GM19351 (cell line): ENCODE results near the gene NCOR2.

Experiments
- ATAC-seq: cut with Tn5 transposase; IDR thresholded peaks from one replicate; pipeline ENCODE4 v1.9.1; 2021; ENCODE audit warnings: mild to moderate bottlenecking, moderate library complexity; ENCODE audit not compliant: unreplicated experiment

Gene NCOR2

DNA sequence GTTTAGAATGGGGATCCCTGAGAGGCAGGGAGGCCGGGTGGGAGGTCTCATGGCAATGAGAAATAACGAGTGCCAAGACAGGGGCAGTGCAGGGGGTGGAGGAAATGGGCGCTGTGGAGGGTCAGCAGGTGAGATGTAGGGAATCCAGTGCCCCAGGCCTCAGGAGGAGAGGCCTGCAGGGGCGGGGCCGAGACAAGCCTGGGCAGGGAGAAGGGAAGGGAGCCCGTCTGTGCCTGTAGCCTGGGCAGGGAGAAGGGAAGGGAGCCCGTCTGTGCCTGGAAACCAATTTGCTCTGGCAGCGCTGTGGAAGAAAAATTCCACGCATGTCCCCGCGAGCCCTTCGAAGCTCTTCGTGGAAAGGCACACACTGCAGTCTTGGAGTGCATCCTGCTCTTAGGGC is 10.6 kb upstream of the NCOR2 start:
- no peak for ATAC-seq

DNA sequence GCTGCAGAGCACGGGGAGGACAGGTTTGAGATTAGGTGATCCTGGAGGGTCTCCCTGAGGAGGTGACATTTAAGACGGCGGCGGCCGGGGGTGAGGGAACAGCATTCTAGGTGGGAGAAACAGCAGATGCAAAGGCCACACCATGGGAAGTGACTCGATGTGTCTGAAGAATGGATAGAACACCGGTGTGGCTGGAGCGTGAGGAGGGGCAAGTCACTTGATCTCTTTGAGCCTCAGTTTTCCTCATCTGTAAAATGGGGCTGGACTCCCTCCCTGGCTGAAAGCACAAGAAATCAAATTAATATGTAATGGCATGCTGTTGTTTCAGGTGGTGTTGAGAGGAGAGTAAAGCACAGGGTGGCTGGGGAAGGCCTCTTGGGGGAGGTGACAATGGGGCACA is 10.0 kb upstream of the NCOR2 start:
- ATAC-seq: no peak

DNA sequence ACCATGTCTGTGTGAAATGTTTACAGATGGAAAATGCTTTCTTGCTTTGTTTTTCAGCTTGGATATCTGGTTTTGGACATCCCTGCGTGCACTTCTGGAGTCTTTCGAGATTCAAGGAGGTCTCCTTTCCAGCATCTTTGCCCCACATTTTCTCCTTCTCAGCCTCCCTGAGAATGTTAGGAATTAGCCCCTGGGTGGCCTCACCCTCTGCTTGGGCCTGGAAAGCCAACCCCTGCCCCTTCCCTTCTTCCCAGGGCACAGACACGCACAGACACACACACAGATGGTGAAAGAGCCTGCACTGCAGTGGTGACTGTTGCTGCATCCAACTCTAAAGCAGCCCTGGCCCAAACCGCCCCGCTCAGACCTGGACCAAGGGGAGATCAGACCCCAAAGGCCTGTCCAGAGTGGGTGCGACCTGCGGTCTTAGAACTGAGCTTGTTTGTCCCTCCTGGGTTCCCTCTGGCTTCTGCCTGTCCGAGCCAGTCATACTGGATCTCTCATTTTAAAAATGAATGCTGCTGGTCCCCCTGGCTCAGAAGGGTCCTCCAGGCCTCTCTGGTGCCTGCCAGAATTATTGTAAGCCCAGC is 8.7 kb upstream of the NCOR2 start:
- ATAC-seq: no peak

DNA sequence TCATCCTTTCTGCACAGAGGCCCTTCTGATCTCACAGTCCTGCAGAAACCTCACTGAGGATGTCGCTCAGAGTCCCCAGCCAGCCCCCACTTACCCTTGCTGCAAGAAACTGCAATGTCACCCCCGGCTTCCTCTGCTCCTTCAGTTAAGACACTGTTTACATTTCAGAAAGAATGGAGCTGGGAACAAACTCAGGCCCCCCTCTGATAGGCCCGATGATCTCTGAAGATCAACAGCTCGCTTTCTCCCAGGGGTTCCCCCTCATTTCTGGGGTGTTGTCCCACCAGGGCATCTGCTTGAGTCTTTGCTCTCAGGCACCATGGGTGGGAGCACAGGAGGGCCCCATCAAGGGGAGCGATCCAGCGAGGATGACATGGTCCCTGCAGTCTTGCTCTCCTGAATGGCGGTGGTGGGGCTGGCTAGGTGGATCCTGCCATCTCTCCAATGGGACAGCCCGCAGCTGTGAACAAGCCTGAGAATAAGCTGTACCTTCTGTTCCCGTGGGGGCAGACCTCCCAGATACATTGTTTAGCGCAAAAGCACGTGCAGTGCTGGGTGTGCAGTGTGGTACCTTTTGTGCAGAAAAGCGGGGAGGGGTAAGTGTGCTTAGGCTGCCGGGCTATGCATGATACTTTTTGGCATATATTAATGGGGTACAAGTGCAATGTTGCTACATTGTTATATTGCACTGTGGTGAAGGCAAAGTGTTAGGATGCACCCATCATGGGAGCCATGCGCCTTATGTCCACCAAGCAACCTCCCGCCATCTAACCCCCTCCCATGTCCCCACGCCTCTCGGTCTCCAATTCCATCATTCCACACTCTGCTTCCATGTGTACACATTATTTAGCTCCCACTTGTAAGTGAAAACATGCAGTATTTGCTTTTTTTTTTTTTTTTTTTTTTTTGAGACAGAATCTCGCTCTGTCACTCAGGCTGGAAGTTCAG is 6.7 kb upstream of the NCOR2 start:
- no peak for ATAC-seq

DNA sequence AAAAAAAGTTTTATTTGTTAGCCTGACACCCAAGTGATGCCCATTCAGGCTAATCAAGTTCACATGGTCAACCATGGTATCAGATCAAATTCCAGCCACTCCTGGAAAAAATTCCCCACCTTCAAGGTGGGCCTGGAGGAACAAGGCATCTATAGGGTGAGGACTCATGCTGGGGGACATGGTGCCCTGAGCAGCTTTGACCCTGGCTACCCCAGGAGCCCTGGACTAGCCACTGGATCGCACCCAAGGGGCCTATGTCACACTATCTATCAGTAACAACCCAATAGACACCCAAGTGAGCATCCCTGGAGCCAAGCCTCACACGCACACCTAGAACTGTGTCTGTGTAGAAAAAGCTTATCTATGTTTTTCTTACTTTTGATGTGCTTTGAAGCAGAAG is 4.1 kb upstream of the NCOR2 start:
- no peak for ATAC-seq

DNA sequence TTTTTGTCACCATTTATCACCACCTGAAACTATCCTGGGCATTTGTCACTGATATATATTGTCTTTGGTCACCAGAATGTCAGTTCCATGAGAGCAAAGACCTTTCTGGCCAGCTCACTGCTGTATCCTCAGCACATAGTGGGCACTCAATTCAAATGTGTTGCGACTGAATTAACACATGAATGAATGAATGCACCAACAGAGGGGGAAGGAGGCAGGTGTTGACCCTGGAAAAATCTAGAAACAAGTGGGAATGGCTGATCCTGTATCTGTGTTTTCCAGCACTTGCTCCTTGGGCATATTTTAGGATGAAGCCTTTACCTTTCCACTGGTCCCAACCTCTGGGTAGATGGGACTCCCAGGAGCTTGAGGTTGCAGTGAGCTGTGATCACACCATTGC is 3.4 kb upstream of the NCOR2 start:
- ATAC-seq: no peak

DNA sequence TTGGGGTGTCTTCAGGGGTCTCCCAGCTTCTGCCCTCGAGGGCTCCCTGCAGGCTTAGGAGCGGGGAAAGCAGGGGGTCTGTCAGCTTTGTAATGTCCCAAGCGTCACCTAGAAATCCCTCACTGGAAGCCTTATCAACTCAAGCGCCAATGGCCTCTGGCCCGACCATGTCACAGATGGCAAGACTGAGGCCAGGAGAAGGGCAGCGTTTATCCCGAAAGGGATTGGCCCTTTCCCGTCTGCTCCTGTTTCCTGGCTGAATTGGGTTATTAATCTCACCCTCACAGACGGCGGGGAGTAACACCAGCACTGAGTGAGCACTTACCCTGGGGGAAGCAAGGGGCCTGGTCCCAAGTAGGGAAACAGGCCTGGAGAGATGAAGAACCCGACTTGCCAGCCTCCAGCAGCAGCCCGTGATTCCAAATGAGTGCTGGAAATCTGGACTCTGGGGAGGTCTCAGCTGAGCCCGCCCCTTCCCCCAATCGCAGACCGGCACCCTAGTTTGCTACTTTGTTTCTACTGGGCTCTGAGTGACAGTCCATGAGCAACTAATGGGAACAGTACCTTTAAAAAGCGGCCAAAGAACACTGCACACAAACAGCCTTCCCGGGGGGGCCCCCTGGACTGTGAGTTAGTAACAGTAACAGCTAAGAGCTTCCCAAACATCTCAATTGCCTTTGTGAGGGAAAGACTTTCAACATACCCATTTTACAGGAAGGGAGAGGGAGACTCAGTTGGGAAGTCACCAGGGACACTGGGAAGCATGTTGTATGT is 2.1 kb upstream of the NCOR2 start:
- no peak for ATAC-seq

DNA sequence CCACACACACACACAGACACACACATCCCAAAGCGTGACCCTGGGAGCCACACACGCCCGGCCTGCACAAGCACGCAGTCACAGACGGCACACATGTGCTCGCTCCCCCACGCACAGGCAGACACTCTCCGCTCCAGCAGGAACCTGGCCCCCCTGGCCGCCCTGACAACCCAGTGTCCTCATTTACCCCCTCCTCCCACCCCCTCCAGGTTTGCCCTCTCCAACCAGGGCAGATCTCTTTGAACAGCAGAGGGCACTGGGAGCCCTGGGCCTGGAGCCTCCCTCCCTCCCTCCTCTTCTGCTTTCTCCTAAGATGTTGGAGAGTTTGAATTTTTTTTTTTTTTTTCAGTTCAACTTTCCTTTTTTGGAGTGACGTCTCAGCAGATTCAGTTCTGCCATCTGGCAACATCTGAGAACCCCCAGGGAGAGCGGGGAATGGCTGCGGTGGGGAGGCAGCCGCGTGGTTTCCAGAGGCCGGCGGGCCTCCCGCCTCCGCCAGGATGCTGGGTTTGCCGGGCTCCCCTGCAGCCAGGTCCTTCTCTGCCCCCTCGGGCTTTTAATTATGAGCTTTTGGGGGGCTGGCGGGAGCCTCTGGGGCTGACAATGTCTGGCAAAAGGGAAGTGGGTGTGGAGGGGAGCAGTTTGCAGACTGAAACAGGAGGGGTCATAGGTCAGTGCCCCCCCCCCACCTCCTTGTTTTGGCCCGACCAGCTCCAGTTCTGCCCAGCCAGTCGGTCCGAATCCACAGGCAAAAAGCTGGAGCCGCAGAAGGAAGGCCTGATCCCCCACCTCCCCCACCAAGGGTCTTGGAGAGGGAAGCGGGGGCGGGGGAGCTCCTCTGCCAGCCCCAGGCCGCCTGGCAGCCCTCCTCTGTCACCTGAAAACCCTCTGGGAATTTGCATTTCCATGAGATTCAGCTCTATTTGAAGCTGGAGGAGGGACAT is 1.3 kb upstream of the NCOR2 start:
- no peak for ATAC-seq

DNA sequence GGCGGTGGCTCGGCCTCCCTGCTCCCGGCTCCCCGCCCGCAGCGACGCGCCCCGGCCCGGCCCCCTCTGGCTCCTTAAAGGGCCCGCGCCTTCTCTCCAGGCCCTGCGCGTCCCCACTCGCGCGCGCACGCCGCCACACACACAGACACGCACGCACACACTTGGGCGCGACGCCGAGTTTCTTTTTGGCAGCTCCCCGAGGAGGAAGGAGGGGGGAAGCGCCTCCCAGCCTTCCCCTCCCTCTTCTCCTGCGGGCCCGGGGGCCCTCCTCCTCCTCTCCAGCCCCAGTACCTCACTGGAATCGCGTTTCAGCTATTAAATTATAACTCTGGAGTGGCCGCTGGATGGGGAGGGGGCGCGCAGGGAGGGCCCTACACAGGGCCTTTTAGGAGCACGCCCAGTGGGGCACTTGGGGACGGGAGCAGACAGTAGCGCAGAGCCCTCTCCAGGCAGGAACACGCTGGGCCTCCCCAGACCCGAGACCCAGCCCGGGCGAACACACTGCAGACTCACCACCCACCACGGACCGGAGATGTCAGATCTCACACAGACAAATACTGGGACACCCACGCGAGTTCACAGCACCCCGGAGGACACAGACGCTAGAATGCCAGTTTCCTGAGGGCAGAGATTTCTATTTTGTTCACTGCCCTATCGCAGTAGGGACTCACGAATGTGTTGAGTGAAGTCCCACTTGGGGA is 411 bp upstream of the NCOR2 start:
- ATAC-seq: peak; percentile 54

DNA sequence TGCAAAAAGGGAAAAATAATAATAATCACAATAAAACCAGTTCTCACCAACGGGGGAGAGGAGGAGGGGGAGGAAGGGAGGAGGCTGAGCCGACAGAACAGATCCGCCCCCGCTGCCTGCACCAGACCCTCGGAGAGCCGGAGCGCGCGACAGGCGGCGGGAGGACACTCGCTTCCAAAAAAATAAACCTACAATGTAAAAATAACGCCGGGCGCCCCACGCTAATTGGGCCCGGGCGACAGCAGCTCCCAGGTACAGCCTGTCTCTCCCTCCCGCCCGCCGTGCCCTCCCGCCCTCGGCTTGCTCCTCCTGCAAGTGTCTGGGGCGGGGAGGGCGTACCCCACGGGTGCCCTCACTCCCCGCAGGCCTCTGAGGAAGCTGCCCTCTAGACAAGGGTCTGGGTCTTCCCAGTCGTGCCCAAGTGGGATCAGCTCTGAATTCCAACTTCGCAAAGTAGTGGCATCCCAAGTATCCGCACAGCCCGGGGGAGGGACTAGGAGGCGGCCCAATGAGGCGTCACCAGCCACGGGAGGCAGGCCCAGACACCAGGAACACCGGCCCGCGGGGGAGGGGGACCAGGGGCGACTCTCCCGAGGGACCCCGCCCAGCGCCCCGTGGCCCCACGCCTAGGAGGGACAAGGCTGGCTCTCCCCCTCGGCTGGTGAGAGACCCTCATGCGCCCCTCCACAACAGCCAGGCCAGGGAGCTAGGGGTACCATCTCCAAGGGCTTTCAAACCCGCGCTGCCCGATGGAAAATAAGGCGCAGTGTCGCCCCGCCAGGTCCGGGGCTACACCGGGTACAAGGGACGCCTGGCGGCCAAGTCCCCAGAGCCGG is 1.0 kb downstream of the NCOR2 start:
- ATAC-seq: peak; percentile 32

DNA sequence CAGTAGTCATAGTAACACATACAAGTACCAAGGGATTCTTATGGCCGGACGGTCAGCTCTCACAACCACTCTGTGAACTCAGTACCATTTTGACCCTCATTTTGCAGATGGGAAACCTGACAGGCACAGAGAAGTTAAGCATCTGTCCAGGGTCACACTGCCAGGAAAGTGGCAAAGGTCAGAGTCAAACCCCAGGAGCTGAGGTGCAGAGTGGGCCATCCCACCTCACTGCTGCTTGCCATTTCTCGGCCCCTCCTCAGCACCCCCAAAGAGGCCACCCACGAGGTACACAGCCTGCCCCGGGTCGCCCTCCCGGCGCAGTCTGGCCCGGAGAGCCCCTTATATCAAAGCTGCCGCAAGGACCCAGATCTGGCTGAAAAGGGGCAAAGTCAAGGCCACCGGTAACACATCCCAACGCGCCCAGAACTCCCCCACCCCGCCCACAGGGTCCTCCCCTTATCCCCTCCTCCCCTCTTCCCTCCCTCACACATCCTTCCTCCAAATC is 1.7 kb downstream of the NCOR2 start:
- no peak for ATAC-seq

DNA sequence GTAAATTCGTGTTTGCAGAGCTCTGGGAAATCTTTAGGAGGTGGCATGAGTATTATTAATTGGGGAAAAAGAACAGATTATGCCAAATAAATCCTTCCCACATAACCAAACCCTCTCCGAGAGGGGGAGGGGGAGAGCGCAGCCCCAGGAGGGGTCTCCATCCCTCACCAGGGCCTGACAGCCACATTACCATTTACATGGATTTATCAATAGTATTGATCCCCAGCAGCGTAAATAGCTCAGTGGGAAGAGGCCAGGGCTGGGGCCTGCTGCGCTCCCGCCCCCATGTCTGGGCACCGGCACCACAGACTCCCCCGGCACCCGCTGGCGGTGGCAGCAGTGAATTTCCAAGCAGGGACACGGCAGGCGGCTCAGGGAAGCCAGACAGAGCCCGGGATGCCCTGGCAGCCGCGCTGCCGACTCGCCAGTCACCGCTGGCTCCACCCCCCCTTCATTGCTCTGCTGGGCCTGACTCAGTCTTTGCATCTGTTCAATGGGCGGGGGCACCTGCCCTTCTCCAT is 2.4 kb downstream of the NCOR2 start:
- no peak for ATAC-seq

DNA sequence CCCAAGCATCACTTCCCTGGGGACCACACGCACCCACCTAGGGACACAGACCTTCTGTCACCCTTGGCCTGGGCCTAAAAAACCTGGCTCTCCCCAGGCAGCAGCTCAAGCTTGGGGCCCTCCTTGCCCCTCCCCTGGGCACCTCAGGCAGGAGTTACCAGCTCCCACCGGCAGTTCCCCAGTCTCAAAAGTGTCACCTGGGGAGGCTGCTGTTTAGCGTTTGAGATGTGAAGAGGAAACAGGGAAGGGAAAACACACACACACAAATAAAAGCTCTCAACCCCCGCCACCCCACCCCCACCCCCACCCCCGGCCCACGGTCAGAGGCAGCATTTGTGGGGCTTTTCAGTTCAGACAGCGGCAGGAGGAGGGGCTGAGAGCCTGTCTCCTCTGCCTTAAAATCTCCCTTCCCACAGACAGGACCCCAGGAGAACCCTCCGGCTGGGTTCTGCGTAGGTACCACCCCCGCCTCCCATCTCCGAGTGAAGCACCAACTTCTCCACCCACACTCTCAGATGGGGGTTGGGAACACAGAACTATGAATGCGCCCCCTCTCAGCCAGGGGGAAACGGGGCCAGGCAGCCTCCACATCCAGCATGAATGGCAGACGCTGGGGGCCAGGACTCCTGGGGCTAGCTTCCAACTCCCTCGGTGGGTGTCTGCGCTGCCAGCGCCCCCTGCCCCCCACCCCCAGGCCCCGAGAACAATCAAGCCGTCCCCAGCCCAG is 3.0 kb downstream of the NCOR2 start:
- ATAC-seq: no peak

DNA sequence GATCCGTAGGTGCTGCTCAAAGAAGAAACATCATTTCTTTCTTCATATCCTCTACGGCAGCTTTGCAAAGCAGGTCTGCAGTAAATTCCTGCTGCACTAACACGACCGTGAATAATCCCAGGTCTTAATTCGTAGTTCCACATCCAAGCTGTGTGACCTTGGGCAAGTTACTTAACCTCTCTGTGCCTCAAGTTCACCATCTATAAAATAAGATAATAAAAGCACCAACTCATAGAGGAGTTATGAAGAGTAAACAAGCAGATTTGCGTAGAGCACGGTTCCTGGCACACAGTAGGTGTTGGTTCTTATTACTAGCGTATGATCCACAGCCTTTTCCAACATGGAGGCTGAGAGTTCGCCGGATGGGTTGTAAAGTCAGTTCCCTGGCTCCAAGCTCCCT is 3.6 kb downstream of the NCOR2 start:
- ATAC-seq: no peak

DNA sequence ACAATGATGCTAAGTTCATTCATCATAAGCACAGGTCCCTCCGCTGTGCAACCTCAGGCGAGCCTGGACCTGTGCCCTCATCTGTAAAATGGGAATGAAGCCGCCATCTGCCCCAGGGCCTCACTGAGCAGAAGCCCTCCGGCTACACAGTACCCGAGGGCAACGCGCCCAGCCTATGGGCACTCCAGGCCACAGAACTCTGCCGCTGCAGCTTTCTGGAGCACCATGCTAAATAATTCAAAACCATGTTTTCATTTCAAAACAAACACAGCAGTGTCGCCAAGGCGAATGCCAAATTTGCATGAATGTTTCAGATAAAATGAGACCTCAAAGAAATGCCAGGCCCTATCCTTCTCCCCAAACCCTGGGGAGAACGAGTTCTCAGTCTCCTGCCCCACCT is 4.0 kb downstream of the NCOR2 start:
- no peak for ATAC-seq

DNA sequence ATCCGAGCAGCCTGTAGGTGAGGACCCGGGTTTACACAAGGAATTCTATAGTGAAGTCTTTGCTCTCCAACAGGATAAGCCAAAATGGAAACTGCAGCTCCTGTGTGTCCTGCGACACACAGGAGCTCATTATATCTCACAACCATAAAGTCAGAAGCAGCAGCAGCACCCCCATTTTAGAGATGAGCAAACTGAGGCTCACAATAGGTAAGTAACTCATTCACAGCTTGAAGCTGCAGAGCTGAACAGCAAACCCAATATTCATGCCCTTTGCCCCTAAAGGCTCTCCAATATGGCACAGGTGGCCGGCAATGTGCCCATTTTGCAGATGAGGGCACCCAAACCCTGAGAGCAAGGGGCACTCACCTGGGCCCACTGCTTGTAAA is 4.6 kb downstream of the NCOR2 start:
- no peak for ATAC-seq

DNA sequence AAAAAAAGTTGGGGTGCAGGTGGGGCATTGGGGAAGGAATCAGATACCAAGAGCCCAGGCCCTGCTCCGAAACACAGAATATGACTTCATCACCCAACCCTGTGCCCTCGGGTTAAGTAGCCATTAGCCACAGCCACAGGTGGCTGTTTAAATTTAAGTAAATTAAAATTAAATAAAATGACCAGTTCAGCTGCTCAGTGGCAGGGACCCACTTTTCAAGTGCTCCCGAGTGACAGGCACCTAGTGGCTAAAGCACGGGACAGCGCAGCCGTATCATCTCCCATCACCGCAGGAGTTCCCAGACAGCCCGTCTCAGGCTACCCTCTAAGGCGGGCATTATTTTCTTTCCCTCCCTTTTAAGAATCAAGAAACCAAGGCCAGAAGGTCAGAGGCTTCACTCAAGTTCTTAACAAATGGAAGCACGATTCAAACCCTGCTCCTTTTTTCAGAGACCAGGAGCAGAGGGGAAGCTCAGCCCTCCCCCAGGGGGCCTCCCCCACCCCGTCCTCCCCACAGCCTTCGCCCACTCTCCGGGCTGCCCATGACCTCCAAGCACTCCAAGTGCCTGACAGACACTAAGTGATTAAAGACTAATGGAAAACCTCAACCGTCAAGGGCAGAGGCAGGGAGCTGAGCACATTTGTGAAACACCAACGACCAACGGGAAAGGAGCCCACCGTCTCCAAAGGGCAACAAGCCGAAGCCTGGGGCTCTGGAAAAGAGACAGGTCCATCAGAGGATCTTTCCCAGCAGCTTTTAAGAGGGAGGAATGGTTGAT is 5.2 kb downstream of the NCOR2 start:
- ATAC-seq: no peak
